Mesenteric fat pad (tissue), 1 donor: ENCODE data around the gene PSENEN. TPM values are rescaled to one million over a fixed set of nuclear protein-coding genes. Genes with fewer than 3 reads are reported as not detected.

Experiments used
- DNase-seq: peaks from one replicate; pipeline ENCODE4 v3.0.0-alpha.2; 2020; ENCODE audit warnings: low spot score
- total RNA-seq: library from RNA; stranded (reverse); fragmentation: NEBNext Ultra II Directional; extraction: Animal tissue kit (Norgen Biotek cat#: 25700); gene quantifications from one replicate; pipeline ENCODE4 v1.2.1, GENCODE V29; 2021
- donor health status: DM: yes; HTN: yes; CAD: no.

The PSENEN gene
- total RNA-seq, 1 donor from 2014 or later: 66.8 TPM

DNA sequence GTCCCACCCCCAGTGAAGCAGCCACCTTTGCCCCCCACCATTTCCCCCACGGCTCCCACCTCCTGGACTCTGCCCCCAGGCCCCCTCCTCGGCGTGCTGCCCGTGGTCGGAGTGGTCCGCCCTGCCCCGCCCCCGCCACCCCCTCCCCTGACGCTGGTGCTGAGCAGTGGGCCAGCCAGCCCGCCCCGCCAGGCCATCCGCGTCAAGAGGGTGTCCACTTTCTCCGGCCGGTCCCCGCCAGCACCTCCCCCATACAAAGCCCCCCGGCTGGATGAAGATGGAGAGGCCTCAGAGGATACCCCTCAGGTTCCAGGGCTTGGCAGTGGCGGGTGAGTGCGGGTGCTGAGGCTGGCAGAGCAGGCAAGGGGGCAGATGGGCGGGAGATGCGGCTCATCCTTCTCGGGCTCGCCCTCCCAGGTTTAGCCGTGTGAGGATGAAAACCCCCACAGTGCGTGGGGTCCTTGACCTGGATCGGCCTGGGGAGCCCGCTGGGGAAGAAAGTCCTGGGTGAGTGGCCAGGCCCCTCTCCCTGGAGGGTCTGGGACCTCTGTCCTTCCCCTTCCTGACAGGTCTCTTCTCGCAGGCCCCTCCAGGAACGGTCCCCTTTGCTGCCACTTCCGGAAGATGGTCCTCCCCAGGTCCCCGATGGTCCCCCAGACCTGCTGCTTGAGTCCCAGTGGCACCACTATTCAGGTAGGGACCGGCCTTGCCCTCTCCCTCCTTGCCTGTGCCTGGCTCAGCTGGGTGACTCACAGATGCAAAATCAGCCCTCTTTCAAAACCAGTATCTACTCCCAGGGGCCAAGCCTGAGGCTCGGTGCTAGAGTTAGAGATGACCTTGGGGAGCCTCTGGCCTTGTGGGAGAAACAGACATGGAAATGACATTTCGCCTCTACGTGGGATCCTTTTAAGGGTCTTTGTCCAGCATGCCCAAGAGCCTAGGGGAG, 12.0 kb upstream of the PSENEN start:
- no peak for DNase-seq

- no peak for DNase-seq
Observed at GRCh38 chr19:35734273-35734672, 11.2 kb upstream of the PSENEN start.

- no peak for DNase-seq
Observed at GRCh38 chr19:35734889-35735288, 10.6 kb upstream of the PSENEN start.

GRCh38 chr19:35736913-35737886, 8.3 kb upstream of the PSENEN start:
- DNase-seq: no peak

DNA sequence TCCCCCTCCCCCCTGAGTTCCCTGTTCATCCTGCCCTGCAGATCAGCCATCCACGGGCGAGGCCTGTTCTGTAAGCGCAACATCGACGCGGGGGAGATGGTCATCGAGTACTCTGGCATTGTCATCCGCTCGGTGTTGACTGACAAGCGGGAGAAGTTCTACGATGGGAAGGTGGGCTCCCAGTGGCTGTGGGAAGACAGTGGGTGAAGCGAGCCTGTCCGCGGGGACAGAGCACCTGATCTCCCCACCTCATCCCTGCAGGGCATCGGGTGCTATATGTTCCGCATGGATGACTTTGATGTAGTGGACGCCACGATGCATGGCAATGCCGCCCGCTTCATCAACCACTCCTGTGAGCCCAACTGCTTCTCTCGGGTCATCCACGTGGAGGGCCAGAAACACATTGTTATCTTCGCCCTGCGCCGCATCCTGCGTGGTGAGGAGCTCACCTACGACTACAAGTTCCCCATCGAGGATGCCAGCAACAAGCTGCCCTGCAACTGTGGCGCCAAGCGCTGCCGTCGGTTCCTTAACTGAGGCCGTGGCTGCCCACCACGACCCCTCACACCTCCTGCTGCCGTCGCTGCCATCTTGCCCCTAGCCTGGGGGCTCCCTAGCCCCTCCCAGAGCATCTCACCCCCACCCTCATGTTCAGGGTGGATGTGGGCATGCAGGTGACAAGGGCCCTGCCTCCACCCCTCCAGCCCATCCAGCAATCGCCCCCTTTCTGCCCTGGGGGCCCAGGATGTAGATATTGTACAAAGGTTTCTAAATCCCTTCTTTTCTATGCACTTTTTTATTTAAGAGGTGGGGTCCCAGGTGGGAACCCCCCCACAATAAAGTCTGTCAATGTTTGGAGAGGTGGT, 7.2 kb upstream of the PSENEN start:
- no peak for DNase-seq

- DNase-seq: no peak
Observed at GRCh38 chr19:35738887-35739229, 6.6 kb upstream of the PSENEN start.

DNA sequence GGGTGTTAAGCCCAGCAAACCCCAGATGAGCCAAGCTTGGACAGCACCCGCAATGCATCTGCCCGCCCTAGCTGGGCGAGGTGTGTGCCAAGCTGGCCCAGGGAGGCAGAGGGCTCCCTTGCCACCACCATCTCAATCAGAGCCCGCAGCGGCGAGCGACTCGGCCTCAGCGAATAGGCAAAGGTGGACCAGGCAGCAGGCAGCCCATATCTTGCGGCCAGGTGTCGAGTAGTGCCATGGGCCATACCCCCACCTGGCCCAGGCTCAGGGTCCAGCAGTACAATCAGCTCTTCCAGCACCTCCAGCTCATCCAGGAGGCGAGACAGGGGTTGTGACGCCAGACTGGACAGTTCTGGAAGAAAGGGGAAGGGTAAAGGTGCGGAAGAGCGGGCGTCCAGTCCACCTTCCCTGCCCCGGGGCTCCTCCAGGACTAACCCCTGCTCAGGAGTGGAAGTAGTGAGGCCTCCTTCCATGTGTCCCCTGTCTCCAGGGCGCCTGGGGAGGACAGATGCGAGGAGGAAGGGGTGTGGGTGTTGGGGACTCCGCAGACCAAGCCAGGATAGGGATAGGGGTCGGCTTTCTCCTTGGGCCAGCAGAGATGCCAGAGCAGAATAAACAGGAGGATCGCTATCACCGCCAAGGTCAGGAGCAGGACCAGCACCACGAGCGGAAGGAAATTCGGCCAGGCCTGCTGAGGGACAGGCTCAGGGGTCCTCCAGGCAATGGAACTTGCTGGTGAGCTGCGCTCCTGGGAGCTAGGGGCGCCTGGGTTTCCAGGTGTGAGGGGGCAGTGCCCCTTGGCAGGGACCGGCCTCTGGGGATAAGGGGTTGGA, 6.0 kb upstream of the PSENEN start:
- no peak for DNase-seq

- no peak for DNase-seq
Observed at GRCh38 chr19:35740108-35740422, 5.4 kb upstream of the PSENEN start.

GRCh38 chr19:35740423-35741202, 4.8 kb upstream of the PSENEN start:
- peak; percentile 99 for DNase-seq

GRCh38 chr19:35741203-35741515, 4.3 kb upstream of the PSENEN start:
- DNase-seq: no peak

GRCh38 chr19:35742121-35742724, 3.2 kb upstream of the PSENEN start, which contains the start of gene IGFLR1:
Gene IGFLR1 (minus strand): TSS chr19:35742452. CDS start chr19:35741180, 1,272 bp downstream.
- no peak for DNase-seq

- no peak for DNase-seq
Observed at GRCh38 chr19:35743640-35744429, 1.6 kb upstream of the PSENEN start.

DNA sequence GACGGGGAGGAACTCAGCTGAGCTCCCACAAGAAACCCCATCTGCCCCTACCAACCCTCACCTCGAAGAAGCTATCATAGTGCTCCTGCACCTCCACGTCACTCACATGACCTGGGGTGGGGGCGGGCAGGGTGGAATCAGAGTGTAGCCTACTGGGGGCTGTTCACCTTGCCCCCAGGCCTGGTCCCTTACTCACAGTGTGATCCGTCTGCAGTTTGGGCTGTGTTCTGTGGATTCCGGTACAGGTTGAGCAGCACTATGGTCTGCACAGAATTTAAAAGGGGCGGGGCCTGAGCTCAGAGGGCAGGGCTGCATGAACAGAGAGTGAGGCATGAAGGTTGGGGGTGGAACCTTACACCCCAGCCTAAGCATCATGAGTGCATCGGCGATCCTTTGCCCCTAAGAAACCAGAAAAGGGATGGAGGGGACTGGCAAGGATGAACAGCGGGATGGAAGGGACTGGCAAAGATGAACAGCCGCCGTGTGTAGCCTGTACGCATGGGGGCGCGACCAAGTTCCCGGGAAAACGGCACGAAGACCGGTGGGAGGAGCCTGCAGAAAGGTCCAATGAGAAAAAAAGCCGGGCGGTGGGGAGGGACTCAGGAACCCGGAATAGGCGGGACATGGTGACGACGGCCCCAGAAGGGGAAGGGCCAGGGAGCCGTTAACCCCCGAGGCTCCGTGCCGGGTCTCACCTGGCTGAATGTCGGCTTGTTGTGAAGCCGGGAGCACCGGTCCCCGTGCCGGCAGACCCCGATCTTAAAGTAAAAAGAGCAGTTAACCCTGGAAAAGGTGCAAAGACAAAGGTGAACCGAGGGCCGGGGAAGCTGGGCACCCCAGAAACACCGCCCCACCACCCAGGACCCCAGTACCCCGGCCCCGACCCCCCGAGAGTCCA, 772 bp upstream of the PSENEN start:
- DNase-seq: peak; percentile 96

GRCh38 chr19:35746087-35746462, 624 bp downstream of the PSENEN start:
- DNase-seq: no peak

GRCh38 chr19:35746531-35746930, 1.1 kb downstream of the PSENEN start:
- no peak for DNase-seq

DNA sequence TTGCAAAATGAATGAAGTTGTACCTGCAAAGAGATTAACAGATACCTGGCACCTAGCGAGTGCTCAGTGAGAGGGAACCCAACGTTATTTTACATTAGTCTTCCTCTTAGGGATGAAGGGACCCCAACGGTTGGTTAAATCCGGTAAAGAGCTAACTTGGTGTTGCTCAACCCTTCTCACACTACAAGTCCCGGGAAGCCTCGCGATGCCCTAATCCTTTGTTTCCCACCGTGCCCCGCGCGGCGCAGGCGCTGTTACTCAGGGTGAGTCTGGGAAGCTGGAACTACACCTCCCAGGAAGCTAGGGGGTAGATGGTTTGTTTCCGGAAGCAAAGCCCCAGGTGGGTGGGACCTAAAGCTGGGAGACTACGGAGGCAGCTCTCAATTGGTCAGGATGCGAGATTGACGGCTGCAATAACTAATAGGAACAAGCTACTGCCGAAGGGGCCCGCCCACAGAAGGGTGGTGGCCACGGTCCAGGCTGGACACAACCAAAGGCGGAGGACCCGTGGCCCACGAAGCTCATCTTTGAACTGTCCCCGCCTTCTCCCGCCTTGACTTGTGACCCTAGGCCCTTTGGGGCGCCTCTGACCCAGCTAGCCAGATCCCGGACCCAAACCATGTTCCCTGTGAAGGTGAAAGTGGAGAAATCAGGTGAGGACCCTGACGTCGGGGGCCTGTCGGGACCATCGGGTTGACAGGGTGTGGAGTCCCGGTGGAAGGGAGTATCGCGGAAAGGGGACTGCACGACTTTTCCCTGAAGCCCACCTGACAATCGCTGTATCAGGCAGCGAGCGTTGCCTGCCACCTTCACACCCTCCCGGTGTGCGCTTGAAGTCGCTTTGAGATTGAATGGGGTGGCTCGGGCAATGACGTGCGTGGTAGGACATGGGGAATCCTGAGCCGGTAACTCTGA, 2.9 kb downstream of the PSENEN start, which contains the start of gene LIN37:
Gene LIN37, plus strand, starts transcription at position 471 of the 915 bp plus-strand sequence. Its CDS starts 149 bp downstream, at position 620.
- peak; percentile 99 for DNase-seq
